Activated naive CD4-positive, alpha-beta T cell treated with anti-CD3 and anti-CD28 coated beads, Interleukin-2, amount 10 ng/mL, durations not matched to agents 7 days and 5 days (primary cell): Measurements from ENCODE around the gene MARK4.
A peak's percentile ranks its signal among the peaks of the same experiment; 100 is the strongest.

ENCODE experiments used
- CTCF ChIA-PET: fragments of 350-600 bp; sonication (Branson Sonifier 250); formaldehyde crosslinking; loops from one replicate; lab custom pipeline; 2021; ENCODE audit warnings: antibody characterized with exemption; lab: Charles Lee
- DNase-seq: peaks from one replicate; pipeline ENCODE4 v3.0.0-alpha.2; 2020
- H3K27ac Mint-ChIP-seq: one replicate; pipeline ENCODE4 v1.8.0; 2021; ENCODE audit warnings: mild to moderate bottlenecking, moderate library complexity, mixed read lengths
- H3K27me3 Mint-ChIP-seq: one replicate; pipeline ENCODE4 v1.8.0; 2021; ENCODE audit warnings: mild to moderate bottlenecking, mixed read lengths
- H3K36me3 Mint-ChIP-seq: one replicate; pipeline ENCODE4 v1.8.0; 2021; ENCODE audit warnings: mixed read lengths
- H3K4me1 Mint-ChIP-seq: one replicate; pipeline ENCODE4 v1.8.0; 2021; ENCODE audit warnings: mixed read lengths
- H3K4me3 Mint-ChIP-seq: one replicate; pipeline ENCODE4 v1.8.0; 2021; ENCODE audit warnings: mild to moderate bottlenecking, moderate library complexity, mixed read lengths
- H3K9me3 Mint-ChIP-seq: one replicate; pipeline ENCODE4 v1.8.0; 2021; ENCODE audit warnings: mixed read lengths

Gene MARK4

GRCh38 chr19:45250832-45251451, at the start of gene MARK4:
MARK4 (plus strand) TSS chr19:45251271; CDS start chr19:45251589, 318 bp downstream.
- Mint-ChIP-seq H3K4me1 (peaks cover 36% of the 10 kb centered on the region), H3K36me3 (no peaks in the 10 kb centered on the region), H3K9me3 (no peaks in the 10 kb centered on the region), H3K27ac (peak within 1 kb of the TSS; percentile 84), H3K4me3 (peak within 1 kb of the TSS; percentile 81), H3K27me3 (peaks cover 28% of the 10 kb centered on the region)
- CTCF ChIA-PET = no interaction called here
- peak; percentile 72 for DNase-seq

- DNase-seq = no peak
- H3K4me3 Mint-ChIP-seq = no peak overlapping the region
- H3K27ac Mint-ChIP-seq = no peak overlapping the region
- H3K27me3 Mint-ChIP-seq = peaks cover 16% of the 10 kb centered on the region
- CTCF ChIA-PET = interaction anchor here (1.3 kb wide), 1 partner anchor 15 kb away, joined by 3 read pairs; no protein-coding TSS in a partner anchor
- H3K9me3 Mint-ChIP-seq = no peaks in the 10 kb centered on the region
- no peaks in the 10 kb centered on the region for H3K4me1 Mint-ChIP-seq
- H3K36me3 Mint-ChIP-seq = no peaks in the 10 kb centered on the region
Measured at GRCh38 chr19:45202637-45203036, 48.4 kb upstream of the MARK4 start.

- H3K27ac Mint-ChIP-seq = no peak overlapping the region
Measured at GRCh38 chr19:45205810-45206209, 45.3 kb upstream of the MARK4 start.

GRCh38 chr19:45206328-45206727, 44.7 kb upstream of the MARK4 start:
- peaks cover 4% of the 10 kb centered on the region for H3K4me1 Mint-ChIP-seq
- no peaks in the 10 kb centered on the region for H3K36me3 Mint-ChIP-seq
- DNase-seq = no peak
- no peaks in the 10 kb centered on the region for H3K9me3 Mint-ChIP-seq
- CTCF ChIA-PET = no interaction called here
- H3K27ac Mint-ChIP-seq = no peak overlapping the region
- H3K4me3 Mint-ChIP-seq = no peak overlapping the region
- peaks cover 15% of the 10 kb centered on the region for H3K27me3 Mint-ChIP-seq

More at GRCh38 chr19:45205810-45206209, 45.3 kb upstream of the MARK4 start:
- Mint-ChIP-seq H3K9me3 (no peaks in the 10 kb centered on the region), H3K4me1 (peaks cover 4% of the 10 kb centered on the region), H3K4me3 (no peak overlapping the region), H3K27me3 (peaks cover 13% of the 10 kb centered on the region), H3K36me3 (no peaks in the 10 kb centered on the region)
- no peak for DNase-seq
- CTCF ChIA-PET = no interaction called here

- H3K27me3 Mint-ChIP-seq = peaks cover 65% of the 10 kb centered on the region
- CTCF ChIA-PET = no interaction called here
Measured at GRCh38 chr19:45211751-45212381, 39.2 kb upstream of the MARK4 start.

GRCh38 chr19:45213031-45213430, 38.0 kb upstream of the MARK4 start:
- Mint-ChIP-seq H3K36me3 (no peaks in the 10 kb centered on the region), H3K27ac (no peak overlapping the region), H3K4me1 (peaks cover 7% of the 10 kb centered on the region), H3K9me3 (no peaks in the 10 kb centered on the region), H3K27me3 (peaks cover 77% of the 10 kb centered on the region), H3K4me3 (no peak overlapping the region)
- DNase-seq = no peak
- CTCF ChIA-PET = interaction anchor here (0.6 kb wide), 1 partner anchor 128 kb away, joined by 3 read pairs; the partner anchor contains the start of gene KLC3

More at GRCh38 chr19:45211751-45212381, 39.2 kb upstream of the MARK4 start:
- Mint-ChIP-seq H3K4me3 (no peak overlapping the region), H3K9me3 (no peaks in the 10 kb centered on the region), H3K27ac (no peak overlapping the region), H3K4me1 (peaks cover 7% of the 10 kb centered on the region), H3K36me3 (no peaks in the 10 kb centered on the region)
- DNase-seq = no peak

- Mint-ChIP-seq H3K4me1 (peaks cover 5% of the 10 kb centered on the region), H3K9me3 (no peaks in the 10 kb centered on the region), H3K4me3 (no peak overlapping the region), H3K27me3 (peaks cover 97% of the 10 kb centered on the region), H3K27ac (no peak overlapping the region), H3K36me3 (no peaks in the 10 kb centered on the region)
- CTCF ChIA-PET = no interaction called here
- DNase-seq = no peak
Measured at GRCh38 chr19:45215391-45216191, 35.5 kb upstream of the MARK4 start.

- DNase-seq = no peak
- no peak overlapping the region for H3K27ac Mint-ChIP-seq
- H3K4me3 Mint-ChIP-seq = no peak overlapping the region
- H3K4me1 Mint-ChIP-seq = peaks cover 5% of the 10 kb centered on the region
- no peaks in the 10 kb centered on the region for H3K36me3 Mint-ChIP-seq
- CTCF ChIA-PET = no interaction called here
- H3K27me3 Mint-ChIP-seq = peaks cover 97% of the 10 kb centered on the region
- H3K9me3 Mint-ChIP-seq = no peaks in the 10 kb centered on the region
Measured at GRCh38 chr19:45216667-45217066, 34.4 kb upstream of the MARK4 start.

- Mint-ChIP-seq H3K4me3 (no peak overlapping the region), H3K4me1 (peaks cover 5% of the 10 kb centered on the region), H3K27ac (no peak overlapping the region), H3K36me3 (no peaks in the 10 kb centered on the region), H3K9me3 (no peaks in the 10 kb centered on the region), H3K27me3 (peaks cover 97% of the 10 kb centered on the region)
- no peak for DNase-seq
- CTCF ChIA-PET = no interaction called here
Measured at GRCh38 chr19:45217193-45217956, 33.7 kb upstream of the MARK4 start.

GRCh38 chr19:45217957-45218334, 33.1 kb upstream of the MARK4 start:
- no peak for DNase-seq
- Mint-ChIP-seq H3K27me3 (peaks cover 93% of the 10 kb centered on the region), H3K27ac (no peak overlapping the region), H3K36me3 (no peaks in the 10 kb centered on the region), H3K4me1 (peaks cover 5% of the 10 kb centered on the region), H3K9me3 (no peaks in the 10 kb centered on the region), H3K4me3 (no peak overlapping the region)
- CTCF ChIA-PET = no interaction called here

GRCh38 chr19:45218426-45218825, 32.6 kb upstream of the MARK4 start:
- no peak for DNase-seq
- Mint-ChIP-seq H3K4me1 (peaks cover 5% of the 10 kb centered on the region), H3K36me3 (no peaks in the 10 kb centered on the region), H3K27ac (no peak overlapping the region), H3K4me3 (no peak overlapping the region), H3K27me3 (peaks cover 88% of the 10 kb centered on the region), H3K9me3 (no peaks in the 10 kb centered on the region)
- CTCF ChIA-PET = no interaction called here

GRCh38 chr19:45218911-45219743, 31.9 kb upstream of the MARK4 start:
- H3K9me3 Mint-ChIP-seq = no peaks in the 10 kb centered on the region
- no peak overlapping the region for H3K4me3 Mint-ChIP-seq
- CTCF ChIA-PET = no interaction called here
- H3K36me3 Mint-ChIP-seq = no peaks in the 10 kb centered on the region
- peaks cover 86% of the 10 kb centered on the region for H3K27me3 Mint-ChIP-seq
- no peak overlapping the region for H3K27ac Mint-ChIP-seq
- H3K4me1 Mint-ChIP-seq = peaks cover 5% of the 10 kb centered on the region
- no peak for DNase-seq

- no peak overlapping the region for H3K27ac Mint-ChIP-seq
- H3K4me1 Mint-ChIP-seq = peaks cover 2% of the 10 kb centered on the region
- peaks cover 56% of the 10 kb centered on the region for H3K27me3 Mint-ChIP-seq
- no peaks in the 10 kb centered on the region for H3K9me3 Mint-ChIP-seq
- CTCF ChIA-PET = no interaction called here
- H3K4me3 Mint-ChIP-seq = no peak overlapping the region
- DNase-seq = no peak
- H3K36me3 Mint-ChIP-seq = no peaks in the 10 kb centered on the region
Measured at GRCh38 chr19:45222724-45223123, 28.3 kb upstream of the MARK4 start.
